Measurements from ENCODE around the gene ZNF343.
"Not testable (repeated sequence)": the region's sequence is repeated elsewhere in the genome, so short reads cannot be mapped to it uniquely, and the experiment has no call there.

DNA sequence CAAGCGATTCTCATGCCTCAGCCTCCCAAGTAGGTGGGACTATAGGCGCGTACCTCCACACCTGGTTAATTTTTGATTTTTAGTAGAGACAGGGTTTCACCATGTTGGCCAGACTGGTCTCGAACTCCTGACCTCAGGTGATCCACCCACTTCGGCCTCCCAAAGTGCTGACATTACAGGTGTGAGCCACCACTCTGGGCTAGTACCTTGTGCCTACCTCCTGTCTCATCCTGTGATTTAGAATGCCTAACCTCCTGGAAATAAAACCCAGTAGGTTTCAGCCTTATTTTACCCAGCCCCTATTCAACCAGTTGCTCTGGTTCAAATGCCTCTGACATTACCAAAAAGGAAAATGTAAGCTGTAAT, 17.5 kb upstream of the ZNF343 start:
- TF ChIP-seq, protein P1, sequence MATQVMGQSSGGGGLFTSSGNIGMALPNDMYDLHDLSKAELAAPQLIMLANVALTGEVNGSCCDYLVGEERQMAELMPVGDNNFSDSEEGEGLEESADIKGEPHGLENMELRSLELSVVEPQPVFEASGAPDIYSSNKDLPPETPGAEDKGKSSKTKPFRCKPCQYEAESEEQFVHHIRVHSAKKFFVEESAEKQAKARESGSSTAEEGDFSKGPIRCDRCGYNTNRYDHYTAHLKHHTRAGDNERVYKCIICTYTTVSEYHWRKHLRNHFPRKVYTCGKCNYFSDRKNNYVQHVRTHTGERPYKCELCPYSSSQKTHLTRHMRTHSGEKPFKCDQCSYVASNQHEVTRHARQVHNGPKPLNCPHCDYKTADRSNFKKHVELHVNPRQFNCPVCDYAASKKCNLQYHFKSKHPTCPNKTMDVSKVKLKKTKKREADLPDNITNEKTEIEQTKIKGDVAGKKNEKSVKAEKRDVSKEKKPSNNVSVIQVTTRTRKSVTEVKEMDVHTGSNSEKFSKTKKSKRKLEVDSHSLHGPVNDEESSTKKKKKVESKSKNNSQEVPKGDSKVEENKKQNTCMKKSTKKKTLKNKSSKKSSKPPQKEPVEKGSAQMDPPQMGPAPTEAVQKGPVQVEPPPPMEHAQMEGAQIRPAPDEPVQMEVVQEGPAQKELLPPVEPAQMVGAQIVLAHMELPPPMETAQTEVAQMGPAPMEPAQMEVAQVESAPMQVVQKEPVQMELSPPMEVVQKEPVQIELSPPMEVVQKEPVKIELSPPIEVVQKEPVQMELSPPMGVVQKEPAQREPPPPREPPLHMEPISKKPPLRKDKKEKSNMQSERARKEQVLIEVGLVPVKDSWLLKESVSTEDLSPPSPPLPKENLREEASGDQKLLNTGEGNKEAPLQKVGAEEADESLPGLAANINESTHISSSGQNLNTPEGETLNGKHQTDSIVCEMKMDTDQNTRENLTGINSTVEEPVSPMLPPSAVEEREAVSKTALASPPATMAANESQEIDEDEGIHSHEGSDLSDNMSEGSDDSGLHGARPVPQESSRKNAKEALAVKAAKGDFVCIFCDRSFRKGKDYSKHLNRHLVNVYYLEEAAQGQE (IDR thresholded peaks at IDR 0.05; ENCODE audit: low read depth) = not testable (repeated sequence)
- not testable (repeated sequence) for TF ChIP-seq POLR2AphosphoS5 (IDR thresholded peaks at IDR 0.05; ENCODE audit: low read depth, low read length); YY1 (IDR thresholded peaks at IDR 0.05; ENCODE audit: extremely low read depth, insufficient replicate concordance, low read depth, low read length); ZNF274 (IDR thresholded peaks at IDR 0.05; ENCODE audit: low read depth, low read length); JUND (IDR thresholded peaks at IDR 0.05); SIN3A (IDR thresholded peaks at IDR 0.05; ENCODE audit: low read depth); EZH2 (IDR thresholded peaks at IDR 0.05); POLR2A (IDR thresholded peaks at IDR 0.05; ENCODE audit: borderline replicate concordance, extremely low read depth, insufficient read depth, insufficient read length); ZFX (IDR thresholded peaks at IDR 0.05)
- TF ChIP-seq, protein P2, sequence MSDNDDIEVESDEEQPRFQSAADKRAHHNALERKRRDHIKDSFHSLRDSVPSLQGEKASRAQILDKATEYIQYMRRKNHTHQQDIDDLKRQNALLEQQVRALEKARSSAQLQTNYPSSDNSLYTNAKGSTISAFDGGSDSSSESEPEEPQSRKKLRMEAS (IDR thresholded peaks at IDR 0.05) = not testable (repeated sequence)
- TF ChIP-seq, protein P3, sequence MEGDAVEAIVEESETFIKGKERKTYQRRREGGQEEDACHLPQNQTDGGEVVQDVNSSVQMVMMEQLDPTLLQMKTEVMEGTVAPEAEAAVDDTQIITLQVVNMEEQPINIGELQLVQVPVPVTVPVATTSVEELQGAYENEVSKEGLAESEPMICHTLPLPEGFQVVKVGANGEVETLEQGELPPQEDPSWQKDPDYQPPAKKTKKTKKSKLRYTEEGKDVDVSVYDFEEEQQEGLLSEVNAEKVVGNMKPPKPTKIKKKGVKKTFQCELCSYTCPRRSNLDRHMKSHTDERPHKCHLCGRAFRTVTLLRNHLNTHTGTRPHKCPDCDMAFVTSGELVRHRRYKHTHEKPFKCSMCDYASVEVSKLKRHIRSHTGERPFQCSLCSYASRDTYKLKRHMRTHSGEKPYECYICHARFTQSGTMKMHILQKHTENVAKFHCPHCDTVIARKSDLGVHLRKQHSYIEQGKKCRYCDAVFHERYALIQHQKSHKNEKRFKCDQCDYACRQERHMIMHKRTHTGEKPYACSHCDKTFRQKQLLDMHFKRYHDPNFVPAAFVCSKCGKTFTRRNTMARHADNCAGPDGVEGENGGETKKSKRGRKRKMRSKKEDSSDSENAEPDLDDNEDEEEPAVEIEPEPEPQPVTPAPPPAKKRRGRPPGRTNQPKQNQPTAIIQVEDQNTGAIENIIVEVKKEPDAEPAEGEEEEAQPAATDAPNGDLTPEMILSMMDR (IDR thresholded peaks at IDR 0.05 in 2 of 3, conservative IDR thresholded peaks at IDR 0.05 in 1 of 3; ENCODE audit: borderline replicate concordance in 1 of 3, insufficient read depth in 1 of 3, low read depth in 2 of 3, low read length in 2 of 3) = not testable (repeated sequence)
- TF ChIP-seq, protein P4, sequence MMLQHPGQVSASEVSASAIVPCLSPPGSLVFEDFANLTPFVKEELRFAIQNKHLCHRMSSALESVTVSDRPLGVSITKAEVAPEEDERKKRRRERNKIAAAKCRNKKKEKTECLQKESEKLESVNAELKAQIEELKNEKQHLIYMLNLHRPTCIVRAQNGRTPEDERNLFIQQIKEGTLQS (IDR thresholded peaks at IDR 0.05) = not testable (repeated sequence)
